Mesenchymal stem cell (in vitro differentiated cells and primary cell): ENCODE measurements around the gene LMTK2.

Experiments
- DNase-seq: peaks from one replicate; pipeline ENCODE4 v3.0.0-alpha.2; 2013
- H2AFZ ChIP-seq: one replicate; pipeline ENCODE4 v1.6.1; 2013; ENCODE audit warnings: low read depth, mild to moderate bottlenecking, control low read depth, inconsistent platforms, low read length, moderate library complexity
- H2AK5ac ChIP-seq: 2 replicates; pipeline ENCODE4 v1.6.1; 2013; ENCODE audit warnings: low read length, moderate library complexity, mild to moderate bottlenecking, inconsistent platforms; ENCODE audit not compliant: severe bottlenecking
- H2BK120ac ChIP-seq: one replicate; pipeline ENCODE4 v1.6.1; 2013; ENCODE audit warnings: low read depth, mild to moderate bottlenecking, inconsistent platforms, low read length, moderate library complexity
- H2BK12ac ChIP-seq, 2 experiments: one replicate each; pipeline ENCODE4 v1.6.1; 2013; ENCODE audit warnings: inconsistent platforms in 2 of 2, low read length in 2 of 2, mild to moderate bottlenecking in 2 of 2, moderate library complexity in 2 of 2, control low read depth in 1 of 2
- H2BK15ac ChIP-seq: one replicate; pipeline ENCODE4 v1.6.1; 2013; ENCODE audit warnings: mild to moderate bottlenecking, low read depth, inconsistent platforms; ENCODE audit not compliant: poor library complexity, severe bottlenecking
- H2BK5ac ChIP-seq: 2 replicates; pipeline ENCODE4 v1.6.1; 2013; ENCODE audit warnings: low read depth, mild to moderate bottlenecking, low read length, control low read depth, inconsistent platforms; ENCODE audit not compliant: poor library complexity, severe bottlenecking
- H3K14ac ChIP-seq, 2 experiments: one replicate each; pipeline ENCODE4 v1.6.1; 2013; ENCODE audit warnings: inconsistent platforms in 2 of 2, low read length in 2 of 2, control low read depth in 1 of 2, mild to moderate bottlenecking in 1 of 2, moderate library complexity in 1 of 2
- H3K18ac ChIP-seq, 2 experiments: one replicate each; pipeline ENCODE4 v1.6.1; 2013; ENCODE audit warnings: inconsistent platforms in 2 of 2, low read length in 2 of 2, control low read depth in 1 of 2, low read depth in 1 of 2, mild to moderate bottlenecking in 1 of 2
- H3K23ac ChIP-seq, 2 experiments: one replicate each; pipeline ENCODE4 v1.6.1; 2013; ENCODE audit warnings: inconsistent platforms in 2 of 2, low read length in 2 of 2, mild to moderate bottlenecking in 2 of 2, moderate library complexity in 2 of 2, control low read depth in 1 of 2
- H3K27ac ChIP-seq: 2 replicates; pipeline ENCODE4 v1.5.1; 2013; ENCODE audit warnings: mild to moderate bottlenecking, moderate library complexity, low read length, control low read depth, inconsistent platforms; ENCODE audit not compliant: poor library complexity, severe bottlenecking
- H3K27me3 ChIP-seq, 2 experiments: 2 replicates each; pipeline versions ENCODE4 v1.6.1 to v1.7.0; 2013; ENCODE audit warnings: low read length in 2 of 2, mild to moderate bottlenecking in 2 of 2, moderate library complexity in 2 of 2, control low read depth in 1 of 2, inconsistent platforms in 1 of 2; ENCODE audit not compliant: control insufficient read depth in 1 of 2, insufficient read depth in 1 of 2
- H3K36me3 ChIP-seq, 2 experiments: 2 replicates each; pipeline versions ENCODE4 v1.6.1 to v1.7.0; 2013; ENCODE audit warnings: low read length in 2 of 2, control low read depth in 1 of 2, inconsistent platforms in 1 of 2, low read depth in 1 of 2, mild to moderate bottlenecking in 1 of 2; ENCODE audit not compliant: insufficient read depth in 2 of 2, control insufficient read depth in 1 of 2
- H3K4ac ChIP-seq, 2 experiments: one replicate each; pipeline ENCODE4 v1.6.1; 2013; ENCODE audit warnings: inconsistent platforms in 2 of 2, low read length in 2 of 2, mild to moderate bottlenecking in 2 of 2, moderate library complexity in 2 of 2, control low read depth in 1 of 2, low read depth in 1 of 2
- H3K4me1 ChIP-seq: 2 replicates; pipeline ENCODE4 v1.6.1; 2013; ENCODE audit warnings: low read depth, low read length, control low read depth; ENCODE audit not compliant: control insufficient read depth, insufficient read depth
- H3K4me2 ChIP-seq: 2 replicates; pipeline ENCODE4 v1.6.1; 2013; ENCODE audit warnings: low read length, mild to moderate bottlenecking, inconsistent platforms; ENCODE audit not compliant: poor library complexity, severe bottlenecking
- H3K4me3 ChIP-seq, 2 experiments: 2 replicates each; pipeline versions ENCODE4 v1.5.1 to v1.7.0; 2013; ENCODE audit warnings: low read length in 2 of 2, mild to moderate bottlenecking in 2 of 2, control low read depth in 1 of 2, low read depth in 1 of 2; ENCODE audit not compliant: insufficient read depth in 1 of 2
- H3K79me1 ChIP-seq: replicated peaks from 2 replicates; pipeline ENCODE4 v1.6.1; 2013; ENCODE audit warnings: mild to moderate bottlenecking, control low read depth, low read length, inconsistent platforms; ENCODE audit not compliant: poor library complexity, severe bottlenecking
- H3K9ac ChIP-seq: 2 replicates; pipeline ENCODE4 v1.7.0; 2013; ENCODE audit warnings: mild to moderate bottlenecking, low read length, moderate library complexity
- H3K9me3 ChIP-seq: 2 replicates; pipeline ENCODE4 v1.7.0; 2013; ENCODE audit warnings: mild to moderate bottlenecking, low read length; ENCODE audit not compliant: control insufficient read depth
- H4K8ac ChIP-seq: one replicate; pipeline ENCODE4 v1.6.1; 2013; ENCODE audit warnings: inconsistent platforms, mild to moderate bottlenecking, low read length, moderate library complexity
- H4K91ac ChIP-seq: one replicate; pipeline ENCODE4 v1.6.1; 2013; ENCODE audit warnings: mild to moderate bottlenecking, low read length, inconsistent platforms
- WGBS: methylation state at CpG from one replicate; pipeline ENCODE4 v1.1.7; 2013; ENCODE audit warnings: mixed read lengths; 5-methylcytosine and 5-hydroxymethylcytosine counted together

Gene LMTK2

GRCh38 chr7:98174334-98175259, 67.9 kb downstream of the LMTK2 start:
- H3K9ac ChIP-seq = no peak overlapping the region
- H4K91ac ChIP-seq = no peak overlapping the region
- no peak overlapping the region for H2BK5ac ChIP-seq
- H3K18ac ChIP-seq = no peak overlapping the region
- H2BK12ac ChIP-seq = no peak overlapping the region
- no peak overlapping the region for H3K4me3 ChIP-seq
- no peak overlapping the region for H3K4ac ChIP-seq
- no peaks in the 10 kb centered on the region for H3K27me3 ChIP-seq
- H3K4me2 ChIP-seq = no peak overlapping the region
- H2AK5ac ChIP-seq = no peak overlapping the region
- H3K23ac ChIP-seq = no peak overlapping the region
- no peak overlapping the region for H2BK120ac ChIP-seq
- DNase-seq = no peak
- no peaks in the 10 kb centered on the region for H3K4me1 ChIP-seq
- WGBS = 96% methylated on average over 20 of the region's 20 CpGs
- no peak overlapping the region for H3K14ac ChIP-seq
- H4K8ac ChIP-seq = no peak overlapping the region
- H2AFZ ChIP-seq = no peak overlapping the region
- peaks cover 14% of the 10 kb centered on the region for H3K79me1 ChIP-seq
- H2BK15ac ChIP-seq = no peak overlapping the region
- peaks cover 26 to 33% of the 10 kb centered on the region in 2 experiments for H3K36me3 ChIP-seq
- H3K27ac ChIP-seq = no peak overlapping the region
- H3K9me3 ChIP-seq = no peaks in the 10 kb centered on the region

DNA sequence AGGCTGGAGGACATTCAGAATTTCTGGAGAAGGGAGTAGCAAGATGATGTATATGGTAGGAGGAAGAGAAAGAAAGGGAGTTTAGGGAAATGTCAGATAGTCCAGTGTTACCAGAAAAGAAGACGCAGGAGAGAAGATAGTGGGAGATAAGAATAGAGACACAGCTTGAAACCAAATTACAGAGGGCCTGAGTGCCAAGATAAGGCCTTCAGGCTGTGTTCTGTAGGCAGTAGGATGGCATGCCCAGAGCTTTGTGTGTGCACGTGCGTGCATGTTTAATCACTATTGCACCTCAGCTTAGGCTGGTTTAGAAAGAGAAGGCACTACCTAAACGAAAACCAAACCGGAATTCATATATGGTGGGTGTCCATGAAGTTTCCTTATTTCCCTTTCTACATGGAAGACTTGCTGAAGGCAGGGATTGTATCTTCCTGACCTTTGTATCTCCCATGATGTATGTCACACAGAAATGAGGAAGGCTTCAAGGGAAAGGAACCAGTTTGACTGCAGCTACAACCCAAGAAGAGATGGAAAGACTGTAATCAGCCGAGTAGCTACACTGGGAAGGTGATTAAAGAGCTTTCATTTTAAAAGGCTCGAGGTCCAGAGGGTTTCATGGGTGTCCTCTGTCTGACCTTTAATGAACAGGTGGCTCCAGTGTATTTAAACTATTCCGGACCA, 68.7 kb downstream of the LMTK2 start:
- H3K18ac ChIP-seq = no peak overlapping the region
- 95% methylated on average over 8 of the region's 8 CpGs for WGBS

GRCh38 chr7:98177553-98177952, 70.9 kb downstream of the LMTK2 start:
- H3K18ac ChIP-seq = no peak overlapping the region
- no peak overlapping the region for H2BK120ac ChIP-seq
- H2BK15ac ChIP-seq = no peak overlapping the region
- no peak overlapping the region for H2AFZ ChIP-seq
- no peak overlapping the region for H3K4ac ChIP-seq
- 98% methylated on average over 6 of the region's 6 CpGs for WGBS
- peaks cover 7% of the 10 kb centered on the region for H3K79me1 ChIP-seq
- no peak overlapping the region for H4K91ac ChIP-seq
- H3K4me1 ChIP-seq = no peaks in the 10 kb centered on the region
- H3K27ac ChIP-seq = no peak overlapping the region
- no peak overlapping the region for H3K4me2 ChIP-seq
- H2BK5ac ChIP-seq = no peak overlapping the region
- DNase-seq = no peak
- peaks cover 17 to 28% of the 10 kb centered on the region in 2 experiments for H3K36me3 ChIP-seq
- H3K4me3 ChIP-seq = no peak overlapping the region
- H3K9me3 ChIP-seq = no peaks in the 10 kb centered on the region
- no peak overlapping the region for H4K8ac ChIP-seq
- H3K23ac ChIP-seq = no peak overlapping the region
- no peaks in the 10 kb centered on the region for H3K27me3 ChIP-seq
- H2BK12ac ChIP-seq = no peak overlapping the region
- H3K9ac ChIP-seq = no peak overlapping the region
- no peak overlapping the region for H3K14ac ChIP-seq
- H2AK5ac ChIP-seq = no peak overlapping the region

More for the DNA sequence above, 68.7 kb downstream of the LMTK2 start:
- no peak overlapping the region for H2AFZ ChIP-seq
- no peak overlapping the region for H2BK15ac ChIP-seq
- H3K4ac ChIP-seq = no peak overlapping the region
- H3K79me1 ChIP-seq = peaks cover 14% of the 10 kb centered on the region
- no peak overlapping the region for H2BK12ac ChIP-seq
- no peak overlapping the region for H2BK5ac ChIP-seq
- H3K27ac ChIP-seq = no peak overlapping the region
- no peak for DNase-seq
- no peaks in the 10 kb centered on the region for H3K4me1 ChIP-seq
- no peak overlapping the region for H3K4me3 ChIP-seq
- no peak overlapping the region for H2BK120ac ChIP-seq
- H4K91ac ChIP-seq = no peak overlapping the region
- H3K27me3 ChIP-seq = no peaks in the 10 kb centered on the region
- no peak overlapping the region for H3K14ac ChIP-seq
- H3K36me3 ChIP-seq = peaks cover 26 to 38% of the 10 kb centered on the region in 2 experiments
- H3K9me3 ChIP-seq = no peaks in the 10 kb centered on the region
- H2AK5ac ChIP-seq = no peak overlapping the region
- no peak overlapping the region for H3K4me2 ChIP-seq
- no peak overlapping the region for H3K9ac ChIP-seq
- no peak overlapping the region for H3K23ac ChIP-seq
- H4K8ac ChIP-seq = no peak overlapping the region

DNA sequence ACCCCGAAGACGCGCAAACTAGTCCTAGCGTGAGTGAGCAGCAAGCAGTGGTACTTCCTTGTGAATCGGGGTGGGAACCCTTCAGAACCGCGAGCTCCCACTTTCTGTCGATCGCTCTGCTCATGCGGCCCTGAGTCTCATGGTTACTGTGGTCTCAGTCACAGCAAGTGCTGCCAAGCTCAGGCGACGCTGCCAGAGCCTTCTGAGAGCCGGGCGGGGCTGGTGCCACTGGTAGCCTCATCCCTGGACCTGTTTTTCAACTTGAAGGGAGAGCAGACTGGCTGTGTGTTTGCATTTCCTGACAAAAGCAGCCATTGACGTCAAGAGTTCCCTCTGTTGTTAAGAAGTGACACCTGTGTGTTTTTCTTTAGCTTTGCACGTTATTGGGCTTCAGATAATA, 71.7 kb downstream of the LMTK2 start:
- 92% methylated on average over 15 of the region's 16 CpGs for WGBS

More for the DNA sequence above, 71.7 kb downstream of the LMTK2 start:
- DNase-seq = no peak
- Histone ChIP-seq H3K27me3 (no peaks in the 10 kb centered on the region), H3K23ac (no peak overlapping the region), H3K36me3 (peaks cover 17 to 23% of the 10 kb centered on the region in 2 experiments), H2BK15ac (no peak overlapping the region), H2BK5ac (no peak overlapping the region), H3K79me1 (peaks cover 7% of the 10 kb centered on the region), H3K27ac (no peak overlapping the region), H2AFZ (no peak overlapping the region), H4K8ac (no peak overlapping the region), H3K4me1 (no peaks in the 10 kb centered on the region), H3K4me2 (no peak overlapping the region), H3K4ac (no peak overlapping the region), H3K18ac (no peak overlapping the region), H3K9me3 (no peaks in the 10 kb centered on the region), H2BK12ac (no peak overlapping the region), H4K91ac (no peak overlapping the region), H3K14ac (no peak overlapping the region), H3K4me3 (no peak overlapping the region), H3K9ac (no peak overlapping the region), H2AK5ac (no peak overlapping the region), H2BK120ac (no peak overlapping the region)
